WTC11 (cell line): ENCODE results near the gene ISM2. TPM values are rescaled to one million over a fixed set of nuclear protein-coding genes. Genes with fewer than 3 reads are reported as not detected.

Source experiments
- ATAC-seq: fragments of 200-7000 bp; cut with Tn5 transposase; 2 replicates; pipeline ENCODE4 v1.10.0; 2021; ENCODE audit warnings: mild to moderate bottlenecking, moderate library complexity
- CTCF ChIA-PET: fragments of 300-600 bp; sonication (Branson Sonifier 250); formaldehyde crosslinking; loops from one replicate; lab custom pipeline; 2021; ENCODE audit warnings: antibody characterized with exemption; lab: Charles Lee
- POLR2A ChIA-PET: fragments of 350-600 bp; sonication (Branson Sonifier 250); formaldehyde crosslinking; loops from one replicate; lab custom pipeline; 2021; ENCODE audit warnings: antibody characterized with exemption; lab: Charles Lee
- DNase-seq: peaks from one replicate; pipeline ENCODE4 v3.0.0; 2021; ENCODE audit warnings: low spot score
- H3K27ac Mint-ChIP-seq: 2 replicates; pipeline ENCODE4 v1.8.0; 2021; ENCODE audit warnings: mixed read lengths
- H3K27me3 Mint-ChIP-seq: 2 replicates; pipeline ENCODE4 v1.8.0; 2021; ENCODE audit warnings: low read depth, mild to moderate bottlenecking, moderate library complexity, mixed read lengths
- H3K36me3 Mint-ChIP-seq: 2 replicates; pipeline ENCODE4 v1.8.0; 2021; ENCODE audit warnings: mixed read lengths
- H3K4me1 Mint-ChIP-seq: 2 replicates; pipeline ENCODE4 v1.8.0; 2022; ENCODE audit warnings: mixed read lengths
- H3K4me3 Mint-ChIP-seq: 2 replicates; pipeline ENCODE4 v1.8.0; 2021; ENCODE audit warnings: mild to moderate bottlenecking, moderate library complexity, mixed read lengths
- H3K9me3 Mint-ChIP-seq: 2 replicates; pipeline ENCODE4 v1.8.0; 2021; ENCODE audit warnings: mixed read lengths
- CTCF ChIP-seq: fragments of 200-600 bp; IDR thresholded peaks from 2 replicates; pipeline ENCODE4 v1.8.0; 2022; ENCODE audit warnings: antibody characterized with exemption
- ELF4 ChIP-seq: sonication (generic); formaldehyde crosslinking; IDR thresholded peaks from 2 replicates; pipeline ENCODE4 v1.8.1; 2022; ENCODE audit warnings: low read depth, mild to moderate bottlenecking, moderate library complexity, missing genetic modification reagents
- FOXJ3 ChIP-seq: sonication (generic); formaldehyde crosslinking; IDR thresholded peaks from 2 replicates; pipeline ENCODE4 v1.9.0; 2021; ENCODE audit warnings: missing genetic modification reagents, mild to moderate bottlenecking, borderline replicate concordance
- HMGXB4 ChIP-seq: sonication (generic); formaldehyde crosslinking; IDR thresholded peaks from 2 replicates; pipeline ENCODE4 v1.8.1; 2023; ENCODE audit warnings: mild to moderate bottlenecking, moderate library complexity, missing genetic modification reagents
- NR2C2 ChIP-seq: sonication (generic); formaldehyde crosslinking; IDR thresholded peaks from 2 replicates; pipeline ENCODE4 v1.8.0; 2022; ENCODE audit warnings: mild to moderate bottlenecking, missing genetic modification reagents
- TCF7 ChIP-seq: sonication (generic); formaldehyde crosslinking; IDR thresholded peaks from 2 replicates; pipeline ENCODE4 v1.8.0; 2022; ENCODE audit warnings: mild to moderate bottlenecking, low read depth, missing genetic modification reagents, moderate library complexity
- ZNF121 ChIP-seq: sonication (generic); formaldehyde crosslinking; IDR thresholded peaks from 2 replicates; pipeline ENCODE4 v1.8.0; 2023; ENCODE audit warnings: missing genetic modification reagents
- ZNF671 ChIP-seq: fragments of 250-450 bp; sonication (Bioruptor Pico); IDR thresholded peaks from 2 replicates; pipeline ENCODE4 v1.8.0; 2021; ENCODE audit warnings: mild to moderate bottlenecking
- total RNA-seq: library from RNA; stranded (reverse); gene quantifications from 3 replicates; pipeline ENCODE4 v1.2.3, GENCODE V29; 2021
- TF ChIP-seq, protein P1 (sequence below): sonication (generic); formaldehyde crosslinking; IDR thresholded peaks from 2 replicates; pipeline ENCODE4 v1.8.1; 2022; ENCODE audit warnings: low read depth, mild to moderate bottlenecking, moderate library complexity, missing genetic modification reagents, borderline replicate concordance
- TF ChIP-seq, protein P2 (sequence below): sonication (generic); formaldehyde crosslinking; IDR thresholded peaks from 2 replicates; pipeline ENCODE4 v1.8.0; 2023; ENCODE audit warnings: mild to moderate bottlenecking, missing genetic modification reagents

ISM2 gene
- total RNA-seq, 1 experiment from 2014 or later: 1.4 TPM

DNA sequence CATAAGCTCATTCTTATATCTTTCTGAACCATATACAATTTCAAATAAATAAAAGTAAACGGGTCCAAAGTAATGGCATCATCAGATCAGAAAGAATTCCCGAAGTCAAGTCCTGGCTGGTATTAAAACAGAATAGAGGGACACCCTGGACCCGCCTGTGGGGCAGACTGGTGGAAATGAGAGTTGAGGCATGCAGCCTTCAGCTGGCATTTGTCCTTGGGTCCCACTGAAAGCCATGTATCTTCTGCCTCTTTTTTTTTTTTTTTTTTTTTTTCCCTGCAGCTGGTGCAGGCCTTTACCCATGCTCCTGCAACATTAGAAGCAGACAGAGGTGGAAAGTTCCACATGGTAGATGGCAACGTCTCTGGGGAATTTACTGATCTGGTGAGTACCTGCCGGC, 30.8 kb downstream of the ISM2 start:
- Mint-ChIP-seq H3K27me3 (no peaks in the 10 kb centered on the region), H3K36me3 (peaks cover 57% of the 10 kb centered on the region), H3K27ac (no peak overlapping the region), H3K4me1 (peaks cover 24% of the 10 kb centered on the region), H3K4me3 (no peak overlapping the region), H3K9me3 (no peaks in the 10 kb centered on the region)
- CTCF ChIA-PET: interaction anchor here (0.6 to 1.2 kb wide), 2 partner anchors 10 to 137 kb away, joined by 5 to 6 read pairs; partner anchors contain the start of genes AHSA1 and VIPAS39
- TF ChIP-seq, protein P1, sequence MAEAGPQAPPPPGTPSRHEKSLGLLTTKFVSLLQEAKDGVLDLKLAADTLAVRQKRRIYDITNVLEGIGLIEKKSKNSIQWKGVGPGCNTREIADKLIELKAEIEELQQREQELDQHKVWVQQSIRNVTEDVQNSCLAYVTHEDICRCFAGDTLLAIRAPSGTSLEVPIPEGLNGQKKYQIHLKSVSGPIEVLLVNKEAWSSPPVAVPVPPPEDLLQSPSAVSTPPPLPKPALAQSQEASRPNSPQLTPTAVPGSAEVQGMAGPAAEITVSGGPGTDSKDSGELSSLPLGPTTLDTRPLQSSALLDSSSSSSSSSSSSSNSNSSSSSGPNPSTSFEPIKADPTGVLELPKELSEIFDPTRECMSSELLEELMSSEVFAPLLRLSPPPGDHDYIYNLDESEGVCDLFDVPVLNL: no peak
- no peak for TF ChIP-seq ZNF671
- TF ChIP-seq, protein P2, sequence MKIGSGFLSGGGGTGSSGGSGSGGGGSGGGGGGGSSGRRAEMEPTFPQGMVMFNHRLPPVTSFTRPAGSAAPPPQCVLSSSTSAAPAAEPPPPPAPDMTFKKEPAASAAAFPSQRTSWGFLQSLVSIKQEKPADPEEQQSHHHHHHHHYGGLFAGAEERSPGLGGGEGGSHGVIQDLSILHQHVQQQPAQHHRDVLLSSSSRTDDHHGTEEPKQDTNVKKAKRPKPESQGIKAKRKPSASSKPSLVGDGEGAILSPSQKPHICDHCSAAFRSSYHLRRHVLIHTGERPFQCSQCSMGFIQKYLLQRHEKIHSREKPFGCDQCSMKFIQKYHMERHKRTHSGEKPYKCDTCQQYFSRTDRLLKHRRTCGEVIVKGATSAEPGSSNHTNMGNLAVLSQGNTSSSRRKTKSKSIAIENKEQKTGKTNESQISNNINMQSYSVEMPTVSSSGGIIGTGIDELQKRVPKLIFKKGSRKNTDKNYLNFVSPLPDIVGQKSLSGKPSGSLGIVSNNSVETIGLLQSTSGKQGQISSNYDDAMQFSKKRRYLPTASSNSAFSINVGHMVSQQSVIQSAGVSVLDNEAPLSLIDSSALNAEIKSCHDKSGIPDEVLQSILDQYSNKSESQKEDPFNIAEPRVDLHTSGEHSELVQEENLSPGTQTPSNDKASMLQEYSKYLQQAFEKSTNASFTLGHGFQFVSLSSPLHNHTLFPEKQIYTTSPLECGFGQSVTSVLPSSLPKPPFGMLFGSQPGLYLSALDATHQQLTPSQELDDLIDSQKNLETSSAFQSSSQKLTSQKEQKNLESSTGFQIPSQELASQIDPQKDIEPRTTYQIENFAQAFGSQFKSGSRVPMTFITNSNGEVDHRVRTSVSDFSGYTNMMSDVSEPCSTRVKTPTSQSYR (CRISPR knock-in tag): no peak
- TF ChIP-seq ELF4 (CRISPR knock-in tag): no peak
- POLR2A ChIA-PET: no interaction called here
- no peak for DNase-seq
- ATAC-seq: no peak

GRCh38 chr14:77459072-77459723, 39.4 kb downstream of the ISM2 start:
- ChIA-PET POLR2A (interaction anchor here (0.8 to 2.2 kb wide), 2 partner anchors 92 to 138 kb away, joined by 7 read pairs; partner anchors contain the start of genes GSTZ1 and POMT2), CTCF (interaction anchor here (0.6 to 2.4 kb wide), 30 partner anchors 10 to 196 kb away, joined by 3 to 18 read pairs (median 3); partner anchors contain the start of genes GSTZ1, ISM2, POMT2 and SAMD15)
- no peaks in the 10 kb centered on the region for H3K27me3 Mint-ChIP-seq
- DNase-seq (peak; percentile 80), ATAC-seq (no peak)
- TF ChIP-seq TCF7 (CRISPR knock-in tag): no peak
- peak; percentile 71 for TF ChIP-seq CTCF
- peak overlapping the region; percentile 76 for H3K27ac Mint-ChIP-seq
- peaks cover 41% of the 10 kb centered on the region for H3K36me3 Mint-ChIP-seq
- no peaks in the 10 kb centered on the region for H3K9me3 Mint-ChIP-seq
- peaks cover 24% of the 10 kb centered on the region for H3K4me1 Mint-ChIP-seq
- H3K4me3 Mint-ChIP-seq: peak overlapping the region; percentile 100

GRCh38 chr14:77458249-77458950, 40.2 kb downstream of the ISM2 start:
- no peaks in the 10 kb centered on the region for H3K27me3 Mint-ChIP-seq
- peaks cover 24% of the 10 kb centered on the region for H3K4me1 Mint-ChIP-seq
- peak overlapping the region; percentile 100 for H3K4me3 Mint-ChIP-seq
- TF ChIP-seq FOXJ3 (CRISPR knock-in tag) (no peak), ZNF121 (CRISPR knock-in tag) (0 out of 2 replicates have a peak, but pooled peaks have one; percentile 50), ELF4 (CRISPR knock-in tag) (no peak), HMGXB4 (0 out of 2 replicates have a peak, but pooled peaks have one; percentile 51), NR2C2 (CRISPR knock-in tag) (no peak)
- H3K27ac Mint-ChIP-seq: peak overlapping the region; percentile 33
- peak; percentile 32 for DNase-seq
- H3K36me3 Mint-ChIP-seq: peaks cover 34% of the 10 kb centered on the region
- H3K9me3 Mint-ChIP-seq: no peaks in the 10 kb centered on the region
- ChIA-PET POLR2A (interaction anchor here (0.8 to 2.2 kb wide), 2 partner anchors 93 to 138 kb away, joined by 7 read pairs; partner anchors contain the start of genes GSTZ1 and POMT2), CTCF (interaction anchor here (0.6 to 2.4 kb wide), 26 partner anchors 9 to 197 kb away, joined by 3 to 18 read pairs (median 4); partner anchors contain the start of genes GSTZ1, ISM2, POMT2 and SAMD15)
- peak; percentile 5 for ATAC-seq
